Measurements from ENCODE around the gene RIT1.

DNA sequence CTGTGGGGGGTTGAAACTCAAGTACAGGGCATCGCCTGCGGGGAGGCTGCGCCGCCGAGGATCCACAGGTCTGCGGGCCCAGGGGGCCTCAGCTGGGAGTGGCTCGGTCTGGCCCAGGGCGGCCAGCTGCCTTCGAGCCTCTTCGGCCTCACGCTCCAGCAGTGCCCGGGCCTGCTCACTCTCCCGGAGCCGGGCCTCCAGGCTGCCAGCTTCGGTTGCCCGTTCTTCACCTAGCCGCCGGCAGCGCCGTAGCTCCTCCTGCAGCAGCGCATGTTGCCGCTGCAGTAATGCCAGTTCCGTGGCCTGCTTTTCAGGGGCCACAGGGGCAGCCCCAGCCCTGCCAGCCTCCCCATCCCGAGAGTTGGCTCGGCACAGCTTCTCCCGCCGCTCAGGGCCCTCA, 39.7 kb upstream of the RIT1 start:
- TF ChIP-seq CEBPB (IDR thresholded peaks at IDR 0.05; ENCODE audit: low read depth, low read length) (no peak), EP300 (IDR thresholded peaks at IDR 0.05; ENCODE audit: borderline replicate concordance in 1 of 2, low read depth in 2 of 2, low read length in 2 of 2) (no peak)
